ENCODE results near the gene ASPDH.

ASPDH gene

DNA sequence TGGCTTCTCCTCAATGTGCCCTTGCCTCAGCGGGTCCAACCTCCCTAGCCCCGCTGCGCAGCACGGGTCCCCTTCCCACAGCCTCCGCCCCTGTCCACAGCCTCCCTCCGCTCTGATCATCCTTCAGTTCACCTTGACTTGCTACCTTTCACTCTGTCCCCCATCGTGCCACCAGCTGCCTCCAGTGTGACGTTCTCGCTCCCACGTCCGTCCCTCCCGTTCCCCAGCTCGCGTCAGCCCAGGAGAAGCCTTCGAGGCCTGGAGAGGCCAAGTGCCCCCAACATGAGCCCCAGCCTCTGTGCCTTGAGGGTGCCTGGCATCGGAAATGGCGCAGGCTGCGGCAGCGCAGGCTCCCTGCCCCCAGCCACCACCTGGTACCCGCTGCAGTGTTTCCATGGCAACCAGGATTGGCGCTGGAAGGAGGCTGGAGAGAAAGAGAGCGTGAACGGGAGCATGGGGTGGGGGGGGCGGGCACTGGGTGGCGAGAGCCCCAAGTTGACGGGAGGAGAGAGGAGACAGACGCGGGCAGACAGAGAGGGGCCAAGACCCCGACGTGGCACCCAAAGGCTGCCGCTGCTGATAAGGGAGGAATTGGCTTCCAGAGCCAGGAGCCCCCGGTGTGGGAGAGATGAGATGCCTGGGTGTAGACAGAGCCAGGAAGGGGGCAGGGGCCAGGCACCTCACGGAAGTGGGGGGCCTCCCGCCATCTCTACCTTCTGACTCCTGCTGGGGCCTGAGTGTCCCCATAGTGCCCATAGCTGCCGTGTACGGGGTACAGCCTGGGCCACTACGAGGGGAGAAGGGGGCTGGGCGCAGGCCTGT, 844 bp upstream of the ASPDH start:
- no peak for DNase-seq (ENCODE audit: low read depth)

DNA sequence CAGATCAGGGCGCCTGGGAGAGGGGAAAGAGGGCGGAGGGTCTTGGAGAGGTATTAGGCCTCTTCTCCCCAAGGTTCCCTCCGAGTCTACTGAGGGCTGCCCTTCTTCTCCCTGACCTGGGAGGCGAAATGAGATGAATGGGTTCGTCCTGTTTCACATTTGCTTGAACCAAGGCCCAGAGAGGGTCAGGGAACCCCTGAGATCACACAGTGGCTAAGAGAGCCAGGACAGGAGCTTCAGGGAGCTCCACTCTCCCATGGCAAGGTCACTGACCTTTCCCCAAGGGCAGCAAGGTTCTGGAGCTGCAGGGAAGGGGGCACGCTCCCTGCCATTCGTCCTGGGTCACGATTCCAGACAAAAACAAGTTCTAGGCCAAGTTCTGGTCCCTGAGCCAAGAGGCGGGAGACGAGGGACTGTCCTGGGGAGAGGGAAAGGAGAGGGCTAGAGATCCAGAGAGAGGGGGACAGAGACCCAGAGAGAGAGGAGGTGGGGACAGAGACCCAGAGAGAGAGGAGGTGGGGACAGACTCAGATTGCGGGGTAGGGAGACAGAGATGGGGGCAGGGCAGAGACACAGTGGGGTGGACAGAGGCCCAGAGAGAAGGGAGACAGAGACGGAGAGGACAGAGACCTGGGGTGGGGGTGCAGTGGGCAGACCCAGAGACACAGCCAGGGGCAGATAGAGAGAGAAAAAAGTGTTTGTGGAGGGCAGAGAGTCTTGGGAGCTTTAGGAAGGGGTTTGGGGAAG, 541 bp downstream of the ASPDH start:
- no peak for DNase-seq (ENCODE audit: low read depth)

DNA sequence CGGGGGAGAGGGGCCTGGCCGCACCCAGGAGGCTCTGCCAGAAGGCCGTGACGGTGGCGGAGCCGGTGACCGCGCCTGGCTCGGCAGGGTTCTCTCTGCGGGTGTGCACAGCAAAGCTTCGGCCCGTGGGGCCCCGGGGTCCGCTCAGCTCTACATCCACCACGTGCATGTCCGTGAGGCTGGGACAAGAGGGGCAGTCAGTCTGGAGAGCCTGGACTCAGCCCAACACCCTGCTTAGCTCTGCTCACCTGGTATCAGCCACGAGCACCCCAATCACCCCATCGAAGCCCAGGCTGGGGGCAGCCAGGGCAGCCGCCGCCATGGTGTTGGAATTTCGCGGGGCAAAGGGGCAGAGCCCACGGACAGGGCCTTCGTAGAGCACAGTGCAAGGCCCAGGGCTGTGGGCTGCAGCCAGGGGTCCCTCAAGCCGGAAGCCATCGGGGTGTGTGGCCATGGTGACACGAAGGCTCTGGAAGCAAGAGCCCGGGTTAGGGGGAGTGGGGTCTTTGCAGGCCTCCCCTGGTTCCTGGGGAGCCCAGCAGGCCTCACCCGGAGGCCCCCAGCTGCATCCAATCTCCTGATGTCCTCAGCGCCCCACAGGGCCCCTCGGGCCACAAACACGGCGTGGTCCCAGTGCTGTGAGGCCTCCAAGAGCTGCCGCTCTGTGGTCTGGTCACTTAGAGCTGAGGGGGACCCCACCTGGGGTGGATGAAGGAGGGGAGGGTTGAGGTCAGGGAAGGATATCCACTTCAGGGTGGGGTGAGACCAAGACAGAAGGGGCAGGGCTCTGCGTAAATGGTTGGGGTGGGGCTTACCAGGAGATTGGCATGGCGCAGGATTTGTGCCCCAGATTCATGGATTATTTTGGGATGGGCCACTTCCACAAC, 1.4 kb downstream of the ASPDH start:
- DNase-seq (ENCODE audit: low read depth) = no peak

DNA sequence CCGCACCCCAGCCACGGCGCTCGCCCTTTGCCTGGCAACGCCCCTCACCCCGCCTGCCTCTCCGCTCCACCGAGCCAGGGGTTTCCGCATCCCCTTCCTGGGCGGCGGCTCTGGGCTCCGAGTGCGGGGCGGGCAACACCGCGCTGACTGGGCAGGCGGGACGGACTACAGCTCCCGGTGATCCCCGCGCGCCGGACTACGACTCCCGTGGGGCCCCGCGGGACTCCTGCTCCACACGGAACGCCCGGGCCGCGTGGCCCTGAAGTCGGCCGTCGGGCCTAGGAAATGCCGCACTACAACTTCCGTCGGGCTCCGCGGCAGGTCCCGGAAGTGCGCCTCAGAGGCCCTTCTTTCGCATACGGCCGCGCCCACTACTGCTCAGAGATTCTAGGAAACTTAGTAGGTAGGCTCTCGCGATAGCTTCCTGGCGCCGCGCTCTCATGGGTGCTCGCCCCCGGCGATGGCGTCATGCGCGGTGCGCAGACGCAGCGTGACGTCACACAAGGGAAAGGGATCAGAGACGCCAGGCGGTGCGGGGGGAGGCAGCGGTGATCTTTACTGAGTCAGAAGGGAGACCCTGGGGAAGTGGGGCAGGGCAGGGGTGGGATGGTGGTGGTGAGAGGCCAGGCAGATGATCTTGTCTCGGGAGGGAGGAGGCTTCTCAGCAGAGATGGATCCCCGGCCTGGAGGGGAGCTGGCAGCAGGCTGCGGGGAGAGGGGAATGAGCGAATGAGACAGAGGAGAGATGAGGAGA, 2.5 kb downstream of the ASPDH start, which contains the start of gene JOSD2:
JOSD2 (minus strand) TSS at position 123 of the 754 bp plus-strand sequence. CDS start 760 bp downstream, outside the sequence.
- DNase-seq (ENCODE audit: low read depth) = peak; percentile 95

DNA sequence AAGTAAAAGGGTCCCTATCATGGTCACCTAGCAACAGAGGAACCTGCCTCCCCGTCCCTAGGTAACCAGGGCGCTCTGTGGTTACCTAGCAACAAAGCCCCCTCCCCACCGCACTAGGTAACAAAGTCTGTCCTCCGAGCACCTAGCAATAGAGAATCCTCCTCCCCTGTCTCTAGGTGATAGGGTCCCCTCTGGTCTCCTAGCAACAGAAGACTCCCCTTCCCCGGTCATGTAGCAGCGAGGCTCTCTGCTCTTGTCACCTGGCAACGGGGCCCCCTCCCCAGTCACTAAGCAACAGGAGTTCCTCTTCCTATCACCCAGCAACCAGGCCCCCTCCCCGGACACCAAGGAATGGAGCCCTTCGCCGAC, 3.0 kb downstream of the ASPDH start:
- DNase-seq (ENCODE audit: low read depth) = no peak

DNA sequence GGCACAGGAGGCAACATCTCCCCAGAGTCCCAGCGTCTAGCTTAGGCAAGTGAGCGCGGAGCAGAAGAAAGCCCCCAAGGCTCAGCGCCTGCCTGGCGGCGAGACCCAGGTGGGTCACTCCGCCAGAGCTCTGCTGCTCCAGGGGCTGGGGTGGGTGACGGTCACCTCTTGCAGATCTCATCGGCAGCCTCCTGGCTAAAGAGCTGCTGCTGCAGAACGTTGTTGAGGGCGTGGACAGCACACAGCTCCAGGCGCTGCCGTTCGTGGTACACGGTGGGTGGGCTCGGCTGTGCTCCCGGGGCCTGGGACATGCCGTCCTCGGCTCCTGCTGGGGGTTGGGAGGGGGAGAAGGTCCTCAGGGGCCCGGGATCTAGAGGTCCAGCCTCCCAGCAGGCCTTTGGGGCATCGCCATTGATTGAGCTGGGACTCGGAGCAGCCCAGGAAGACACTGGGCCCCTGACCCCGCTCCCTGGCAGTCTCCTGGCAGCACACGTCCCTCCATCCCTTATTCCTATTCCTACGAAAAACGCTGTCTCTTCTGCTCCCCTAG, 3.5 kb downstream of the ASPDH start:
- DNase-seq (ENCODE audit: low read depth) = no peak

DNA sequence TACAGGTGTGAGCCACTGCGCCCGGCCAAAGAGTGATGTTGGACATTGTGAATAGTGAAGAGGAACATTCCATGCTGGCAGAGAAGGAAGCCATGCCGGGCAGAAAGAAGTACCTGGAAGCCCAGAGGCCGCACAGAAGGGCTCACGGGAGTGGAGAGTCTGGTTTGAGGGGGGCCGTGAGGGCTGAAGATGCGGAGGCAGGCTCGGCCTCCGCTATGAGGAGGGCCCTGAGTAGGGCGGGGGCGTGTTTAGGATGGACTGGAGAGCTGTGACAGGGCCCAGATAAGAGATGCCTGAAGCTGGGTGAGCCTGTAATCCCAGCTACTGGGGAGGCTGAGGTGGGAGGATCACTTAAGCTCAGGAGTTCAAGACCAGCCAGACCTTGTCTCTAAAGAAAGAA, 4.3 kb downstream of the ASPDH start:
- no peak for DNase-seq (ENCODE audit: low read depth)

DNA sequence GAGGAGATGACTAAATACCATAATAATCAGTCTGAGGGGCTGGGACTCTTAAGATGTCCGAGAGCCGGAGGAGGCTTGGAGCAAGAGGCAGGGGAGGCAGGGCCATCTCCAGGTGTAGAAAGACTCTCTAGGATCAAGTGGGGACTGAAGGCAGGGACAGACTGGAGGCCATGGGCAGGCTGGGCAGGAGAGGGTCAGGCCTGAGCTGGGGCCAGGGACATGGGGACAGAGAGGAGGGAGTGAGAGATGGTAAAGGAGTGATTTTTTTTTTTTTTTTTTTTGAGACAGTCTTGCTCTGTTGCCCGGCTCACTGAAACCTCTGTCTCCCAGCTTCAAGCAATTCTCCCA, 4.9 kb downstream of the ASPDH start:
- DNase-seq (ENCODE audit: low read depth) = no peak

DNA sequence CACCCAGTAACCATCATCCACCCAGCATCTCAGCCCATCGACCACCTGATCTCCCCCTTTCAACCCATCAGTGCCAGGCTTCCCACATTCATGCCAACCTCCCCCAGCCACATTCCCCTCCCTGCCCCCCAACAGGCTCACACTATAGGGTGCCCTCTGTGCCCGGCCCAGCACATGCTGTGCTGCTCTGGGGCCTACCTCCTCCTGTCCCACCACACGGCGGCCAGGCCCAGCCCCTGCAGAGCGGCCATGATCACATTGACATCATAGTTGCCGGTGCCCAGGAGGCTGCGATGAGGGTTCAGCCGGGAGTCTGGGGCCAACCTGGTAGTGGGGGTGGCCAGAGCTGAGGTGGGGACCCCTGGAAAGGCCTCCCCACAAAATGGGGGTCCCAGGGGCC, 6.3 kb downstream of the ASPDH start:
- DNase-seq (ENCODE audit: low read depth) = no peak

DNA sequence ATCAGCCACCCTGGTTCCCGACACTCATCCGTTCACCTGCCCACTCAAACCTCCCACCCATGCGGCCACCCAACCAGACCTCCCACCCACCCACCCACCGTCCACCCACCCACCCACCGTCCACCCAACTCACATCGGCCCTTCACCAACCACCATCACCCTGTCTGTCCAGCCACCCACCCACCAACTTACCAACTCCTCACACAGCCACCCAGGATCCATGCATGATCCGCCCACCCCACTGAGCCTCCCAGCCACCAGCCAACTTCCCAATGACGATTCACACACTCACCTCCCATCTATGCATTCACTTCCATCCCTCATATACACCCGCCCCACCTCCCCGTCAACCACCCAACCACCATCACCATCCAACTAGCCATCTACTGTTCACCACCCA, 7.0 kb downstream of the ASPDH start:
- DNase-seq (ENCODE audit: low read depth) = no peak

DNA sequence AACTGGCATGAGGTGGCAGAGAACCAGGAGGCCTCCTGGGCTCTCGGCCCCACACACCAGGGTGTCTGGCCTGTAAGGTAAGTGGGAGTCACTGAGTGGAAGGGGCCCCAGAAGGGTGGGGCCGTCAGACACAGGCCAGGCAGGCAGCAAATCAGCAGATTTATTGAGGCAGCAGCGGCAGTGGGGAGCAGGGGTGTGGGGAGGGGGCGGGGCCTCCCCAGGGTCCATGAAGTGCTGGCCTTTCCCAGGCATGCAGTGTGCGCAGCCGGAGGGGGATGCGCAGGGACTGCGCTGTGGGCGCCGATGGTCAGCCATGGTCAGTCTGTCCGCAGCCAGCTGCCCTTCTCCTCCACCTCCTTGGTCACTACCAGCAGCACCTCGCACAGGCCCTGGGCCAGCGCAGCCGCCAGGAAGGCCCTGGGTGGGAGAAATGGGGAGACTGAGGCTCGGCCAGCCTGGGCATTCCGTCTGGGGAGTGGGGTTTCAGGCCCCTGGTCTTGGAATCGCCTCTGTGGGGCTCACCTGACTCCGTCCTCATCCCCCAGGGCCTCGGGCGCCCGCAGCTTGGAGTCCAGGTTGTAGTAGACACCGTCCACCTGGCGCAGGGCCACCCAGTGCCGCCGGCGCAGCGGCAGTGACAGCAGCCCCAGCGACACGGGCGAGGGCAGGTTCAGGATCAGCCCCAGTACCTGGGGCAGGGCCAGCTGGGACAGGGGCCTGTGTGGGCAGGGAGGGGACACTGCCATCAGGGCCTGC, 7.7 kb downstream of the ASPDH start:
- no peak for DNase-seq (ENCODE audit: low read depth)

DNA sequence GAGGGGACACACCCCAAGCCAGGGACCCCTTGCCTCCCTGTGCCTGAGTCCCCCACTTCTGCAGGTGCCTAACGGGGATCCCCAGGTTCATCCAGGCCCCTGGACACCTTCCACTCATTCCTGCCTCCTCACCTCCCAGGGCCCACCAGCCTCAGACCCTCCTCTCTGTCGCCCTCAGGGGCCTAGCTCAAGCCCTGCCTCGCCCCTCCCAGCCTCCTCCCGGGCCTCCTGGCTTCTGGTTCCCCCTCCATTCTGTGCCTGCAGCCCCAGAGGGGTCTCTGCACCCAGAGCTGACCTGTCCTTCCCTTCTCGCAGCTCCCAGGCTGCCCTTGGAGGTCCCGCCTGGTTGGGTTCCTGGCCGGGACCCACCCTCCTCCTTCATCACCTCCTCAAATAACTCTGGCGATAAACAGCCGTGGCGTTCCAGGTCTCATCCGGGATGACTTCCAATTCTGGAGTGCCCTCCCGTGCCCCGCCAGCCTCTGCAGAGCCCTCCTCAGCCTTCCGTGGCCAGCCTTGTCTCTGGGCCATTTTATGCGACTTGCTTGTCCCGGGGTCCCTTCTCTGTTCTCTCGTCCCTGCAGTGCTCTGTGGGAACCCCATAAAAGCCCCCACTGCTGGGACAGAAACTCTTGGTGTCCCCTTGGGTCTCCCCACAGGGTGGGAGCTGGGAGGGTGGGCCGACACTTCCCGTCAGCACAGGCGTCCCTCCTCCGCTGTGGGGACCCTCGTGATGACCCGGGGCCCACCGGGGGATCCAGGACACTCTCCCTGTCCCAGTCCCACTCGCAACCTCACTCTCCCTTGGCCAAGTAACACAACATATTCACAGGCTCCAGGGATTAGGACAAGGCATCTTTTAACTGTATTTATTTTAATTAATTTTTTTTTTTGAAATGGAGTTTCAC, 11.9 kb downstream of the ASPDH start:
- DNase-seq (ENCODE audit: low read depth) = no peak

DNA sequence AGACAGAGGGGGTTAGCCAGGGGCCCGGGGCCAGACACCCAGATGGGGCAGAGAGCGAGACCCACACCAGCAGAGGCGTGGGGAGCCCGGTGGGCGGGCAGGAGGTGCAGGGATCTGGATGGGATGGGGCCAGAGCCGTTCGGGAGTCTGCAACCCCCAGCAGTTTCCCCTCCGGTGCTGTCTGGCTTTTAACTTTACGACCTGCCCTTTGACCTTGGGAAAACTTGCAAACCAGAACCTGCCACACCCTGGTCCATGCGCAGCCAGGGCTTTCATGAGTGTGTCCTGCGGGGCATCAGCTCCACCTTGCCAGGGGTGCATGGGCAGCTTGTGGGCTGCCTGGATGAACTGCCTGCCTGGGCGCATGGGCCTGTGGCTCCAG, 12.5 kb downstream of the ASPDH start:
- DNase-seq (ENCODE audit: low read depth) = no peak

DNA sequence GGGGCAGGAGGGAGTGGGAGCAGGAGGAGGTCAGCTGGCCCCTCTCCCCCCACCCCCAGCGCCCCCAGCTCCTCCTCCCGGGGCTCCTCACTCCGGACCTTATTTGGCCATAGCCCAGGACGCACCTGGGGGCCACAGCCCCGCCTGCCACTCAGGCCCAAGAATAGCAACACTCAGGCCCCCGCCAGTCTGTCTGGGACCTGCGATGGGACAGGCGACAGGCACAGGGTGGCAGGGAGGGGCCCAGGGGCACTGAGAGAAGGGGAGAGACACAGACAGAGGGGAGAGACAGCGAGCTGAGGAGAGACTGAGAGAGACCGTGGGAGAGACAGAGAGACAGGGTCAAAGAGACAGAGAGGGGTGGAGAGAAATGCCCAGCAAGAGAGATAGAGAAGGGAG, 13.0 kb downstream of the ASPDH start:
- no peak for DNase-seq (ENCODE audit: low read depth)

DNA sequence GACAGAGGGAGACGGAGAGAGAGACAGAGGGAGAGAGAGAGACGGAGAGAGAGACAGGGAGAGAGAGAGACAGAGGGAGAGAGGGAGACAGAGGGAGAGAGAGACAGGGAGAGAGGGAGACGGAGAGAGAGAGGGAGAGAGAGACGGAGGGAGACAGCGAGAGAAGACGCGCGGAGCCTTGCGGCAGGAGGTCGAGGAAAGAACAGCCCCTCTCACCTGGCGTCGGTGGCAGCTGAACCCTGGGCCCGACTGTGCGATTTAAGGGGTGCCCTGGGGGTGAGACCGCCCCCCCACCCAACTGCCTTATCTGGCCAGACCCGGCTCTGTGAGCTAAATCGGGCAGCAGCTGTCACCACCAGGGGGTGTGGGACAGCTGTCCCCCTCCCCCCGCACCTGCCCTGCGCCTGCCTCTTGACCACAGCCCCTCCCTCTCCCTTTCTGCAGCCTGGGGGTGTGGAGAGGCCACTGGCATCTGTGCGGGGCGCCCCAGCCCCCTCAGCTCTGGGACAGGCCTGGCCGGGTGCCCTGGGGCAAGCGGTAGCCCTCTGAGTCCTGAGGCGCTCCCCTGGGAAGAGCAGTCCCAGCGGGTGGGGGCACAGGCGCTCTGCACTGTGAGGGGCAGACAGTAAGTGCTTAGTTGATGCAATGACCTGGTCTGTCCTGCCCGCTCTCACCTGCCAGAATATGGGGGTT, 13.5 kb downstream of the ASPDH start:
- no peak for DNase-seq (ENCODE audit: low read depth)

DNA sequence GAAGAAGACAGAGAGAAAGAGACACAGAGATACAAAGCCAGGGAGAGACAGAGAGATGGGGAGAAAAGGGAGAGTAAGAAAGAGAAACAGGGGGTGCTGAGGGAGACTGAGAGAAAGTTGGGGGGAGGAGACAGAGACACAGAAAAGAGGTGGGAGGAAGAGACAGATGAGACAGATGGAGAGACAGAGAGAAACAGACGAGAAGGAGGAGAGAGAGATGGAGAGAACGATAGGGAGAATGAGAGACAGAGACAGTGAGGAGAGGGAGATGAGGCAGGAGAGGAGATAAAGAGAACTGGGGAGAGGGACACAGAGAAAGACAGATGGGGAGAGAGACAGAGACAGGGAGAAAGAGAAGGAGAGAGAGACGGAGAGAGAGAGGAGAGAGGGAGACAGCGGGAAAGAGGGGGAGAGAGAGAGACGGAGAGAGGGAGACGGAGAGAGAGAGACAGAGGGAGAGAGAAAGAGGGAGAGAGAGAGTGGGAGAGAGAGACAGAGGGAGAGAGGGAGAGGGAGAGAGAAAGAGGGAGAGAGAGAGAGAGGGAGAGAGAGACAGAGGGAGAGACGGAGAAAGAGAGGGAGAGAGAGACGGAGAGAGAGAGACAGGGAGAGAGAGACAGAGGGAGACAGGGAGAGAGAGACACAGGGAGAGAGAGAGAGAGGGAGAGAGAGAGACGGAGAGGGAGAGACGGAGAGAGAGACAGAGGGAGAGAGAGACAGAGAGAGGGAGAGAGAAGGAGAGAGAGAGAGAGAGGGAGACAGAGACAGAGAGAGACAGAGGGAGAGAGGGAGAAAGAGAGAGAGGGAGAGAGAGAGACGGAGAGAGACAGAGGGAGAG, 15.3 kb downstream of the ASPDH start:
- no peak for DNase-seq (ENCODE audit: low read depth)

DNA sequence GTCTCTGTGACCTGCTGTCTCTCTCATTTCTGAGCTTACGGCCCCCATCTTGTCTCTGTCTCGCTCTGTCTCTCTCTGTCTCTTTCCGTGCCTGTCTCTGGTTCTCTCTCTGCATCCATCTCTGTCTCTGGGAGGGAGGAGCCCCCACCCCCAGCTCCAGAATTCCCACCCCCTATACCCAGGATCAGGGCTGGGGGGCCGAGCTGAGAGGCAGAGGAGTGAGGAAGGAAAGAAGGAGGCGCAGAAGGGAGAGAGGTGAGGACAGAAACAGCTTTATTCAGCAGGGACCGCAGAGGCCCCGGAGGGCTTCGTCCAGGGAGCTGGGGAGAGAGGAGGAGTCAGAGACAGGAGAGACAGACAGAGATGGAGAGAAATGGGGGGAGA, 16.7 kb downstream of the ASPDH start:
- DNase-seq (ENCODE audit: low read depth) = no peak

All from activated T-cell treated with anti-CD3 and anti-CD28 coated beads for 24 hours (primary cell).